Endothelial cell of umbilical vein (primary cell): Measurements from ENCODE around the gene CARMIL3. TPM values are rescaled to one million over a fixed set of nuclear protein-coding genes. Genes with fewer than 3 reads are reported as not detected.
"Not testable (repeated sequence)": the region's sequence is repeated elsewhere in the genome, so short reads cannot be mapped to it uniquely, and the experiment has no call there.

Source experiments
- BruUV-seq: library from RNA; stranded (reverse); fragments of 400-500 nt; replicated peaks from 2 replicates; lab custom pipeline; 2021; lab: Mats Ljungman, UMichigan
- CTCF ChIA-PET: fragments of 300-600, 350-600 bp; sonication (Branson Sonifier 250); formaldehyde crosslinking; loops from one replicate; lab custom pipeline; 2021; ENCODE audit warnings: antibody characterized with exemption, inconsistent platforms; lab: Charles Lee
- POLR2A ChIA-PET: fragments of 300-600, 350-600 bp; sonication (Branson Sonifier 250); formaldehyde crosslinking; loops from one replicate; lab custom pipeline; 2021; ENCODE audit warnings: antibody characterized with exemption, inconsistent platforms; lab: Charles Lee
- DNase-seq: peaks from one replicate; pipeline ENCODE4 v3.0.0-alpha.2; 2011; ENCODE audit warnings: low read depth, low spot score
- FAIRE-seq: peaks from 2 replicates; lab custom pipeline; 2011; peaks lifted over from hg19 to GRCh38; lab: Jason Lieb, UNC
- H2AFZ ChIP-seq: 2 replicates; pipeline ENCODE4 v1.6.0; 2012; ENCODE audit warnings: low read depth, low read length, control low read depth, inconsistent platforms
- H3K27ac ChIP-seq: 2 replicates; pipeline ENCODE4 v1.5.1; 2011; ENCODE audit warnings: low read depth, mild to moderate bottlenecking, control low read depth, low read length, moderate library complexity; ENCODE audit not compliant: insufficient read depth
- H3K27me3 ChIP-seq, 2 experiments: 2 replicates each; pipeline versions ENCODE4 v1.6.0 to v1.6.1; 2011; ENCODE audit warnings: low read length in 2 of 2, mixed read lengths in 1 of 2; ENCODE audit not compliant: control insufficient read depth in 2 of 2, insufficient read depth in 2 of 2
- H3K36me3 ChIP-seq, 2 experiments: 2 replicates in 1 of 2; 3 replicates in 1 of 2; pipeline ENCODE4 v1.5.1; 2011; ENCODE audit warnings: low read length in 2 of 2, mild to moderate bottlenecking in 1 of 2, moderate library complexity in 1 of 2; ENCODE audit not compliant: control insufficient read depth in 2 of 2, insufficient read depth in 2 of 2; ENCODE audit errors: extremely low read depth in 1 of 2
- H3K4me1 ChIP-seq: 3 replicates; pipeline ENCODE4 v1.5.1; 2011; ENCODE audit warnings: mild to moderate bottlenecking, low read length; ENCODE audit not compliant: control insufficient read depth, insufficient read depth; ENCODE audit errors: extremely low read depth
- H3K4me2 ChIP-seq: 2 replicates; pipeline ENCODE4 v1.6.1; 2011; ENCODE audit warnings: low read length, control low read depth, mixed read lengths; ENCODE audit not compliant: insufficient read depth
- H3K4me3 ChIP-seq, 3 experiments: fragments of 200-600 bp in 1 of 3; sonication (generic), shearing (Covaris generic) in 1 of 3; replicated peaks in 1 of 3; 2 replicates each; pipeline ENCODE4 v1.5.1; 2011 to 2016; ENCODE audit warnings: control low read depth in 3 of 3, low read length in 3 of 3, mild to moderate bottlenecking in 2 of 3, inconsistent platforms in 1 of 3, low read depth in 1 of 3, moderate library complexity in 1 of 3; ENCODE audit not compliant: insufficient read depth in 1 of 3
- H3K79me2 ChIP-seq: 2 replicates; pipeline ENCODE4 v1.6.0; 2012; ENCODE audit warnings: low read length, inconsistent platforms; ENCODE audit not compliant: control insufficient read depth, insufficient read depth
- H3K9ac ChIP-seq: replicated peaks from 2 replicates; pipeline ENCODE3; 2011; ENCODE audit warnings: low read length, control low read depth; ENCODE audit not compliant: insufficient read depth; ENCODE audit errors: extremely low read depth
- H3K9me1 ChIP-seq: replicated peaks from 3 replicates; pipeline ENCODE4 v1.6.0; 2011; ENCODE audit warnings: mild to moderate bottlenecking, low read length; ENCODE audit not compliant: control insufficient read depth, insufficient read depth; ENCODE audit errors: extremely low read depth
- H3K9me3 ChIP-seq: replicated peaks from 2 replicates; pipeline ENCODE4 v1.5.1; 2012; ENCODE audit warnings: low read length, inconsistent platforms; ENCODE audit not compliant: control insufficient read depth, insufficient read depth
- H4K20me1 ChIP-seq: replicated peaks from 2 replicates; pipeline ENCODE3; 2011; ENCODE audit warnings: mild to moderate bottlenecking, low read length; ENCODE audit not compliant: control insufficient read depth, insufficient read depth; ENCODE audit errors: extremely low read depth
- EZH2 ChIP-seq: IDR thresholded peaks from 2 replicates; pipeline ENCODE4 v1.6.1; 2012; ENCODE audit warnings: borderline replicate concordance, low read depth, mild to moderate bottlenecking, moderate library complexity, low read length, inconsistent platforms; ENCODE audit not compliant: severe bottlenecking
- FOS ChIP-seq: IDR thresholded peaks from 2 replicates; pipeline ENCODE4 v1.6.1; 2011; ENCODE audit warnings: mild to moderate bottlenecking, low read length, moderate library complexity, borderline replicate concordance; ENCODE audit not compliant: insufficient read depth
- GATA2 ChIP-seq: IDR thresholded peaks from 2 replicates; pipeline ENCODE4 v1.7.0; 2011; ENCODE audit warnings: low read depth, mild to moderate bottlenecking, moderate library complexity, mixed read lengths, low read length; ENCODE audit not compliant: insufficient read length, insufficient read depth
- JUN ChIP-seq: IDR thresholded peaks from 2 replicates; pipeline ENCODE4 v1.6.1; 2011; ENCODE audit warnings: borderline replicate concordance, low read depth; ENCODE audit not compliant: insufficient read length, insufficient read depth
- MAX ChIP-seq: IDR thresholded peaks from 2 replicates; pipeline ENCODE4 v1.6.1; 2011; ENCODE audit not compliant: insufficient read depth, insufficient read length
- POLR2A ChIP-seq: IDR thresholded peaks from 2 replicates; pipeline ENCODE4 v1.6.1; 2012; ENCODE audit warnings: low read depth, mild to moderate bottlenecking, control low read depth, low read length
- POLR2AphosphoS5 ChIP-seq: IDR thresholded peaks from 2 replicates; pipeline ENCODE4 v1.6.1; 2012; ENCODE audit warnings: low read depth, mild to moderate bottlenecking, control low read depth, low read length, moderate library complexity; ENCODE audit not compliant: insufficient read depth
- dilution Hi-C: fragments of 300-500 bp; cut with MboI; formaldehyde crosslinking; loops from one replicate; pipeline ENCODE4 v1.15.0; 2019; ENCODE audit warnings: low sequenced_read_pairs; ENCODE audit not compliant: extremely low pct_ligation_motif_present
- intact Hi-C: fragments of 100-400 bp; cut with micrococcal nuclease; formaldehyde crosslinking; loops from one replicate; pipeline ENCODE4 v1.10.0; 2022
- polyA plus RNA-seq, 4 experiments: library from polyadenylated mRNA; depleted of rRNA in 3 of 4; stranded (reverse) in 3 of 4; unstranded in 1 of 4; fragments of >200 nt; gene quantifications; 2 replicates each; pipeline versions ENCODE4 v1.2.1 to v1.2.3, GENCODE V29; 2011 to 2012; ENCODE audit warnings: missing spikeins in 1 of 4
- total RNA-seq: library from RNA; stranded (reverse); gene quantifications from 2 replicates; pipeline ENCODE4 v1.2.3, GENCODE V29; 2021

CARMIL3 gene
- total and polyA plus RNA-seq, 2 donors (not counting 3 experiments of a cell fraction or from before 2014, with no cell fraction given), result 0.03 TPM; not detected in 1

GRCh38 chr14:24011051-24011450, 40.8 kb upstream of the CARMIL3 start:
- CTCF ChIA-PET, result no interaction called here

GRCh38 chr14:24012726-24013273, 39.0 kb upstream of the CARMIL3 start:
- POLR2A ChIA-PET, H3K36me3 ChIP-seq, H4K20me1 ChIP-seq, H3K4me1 ChIP-seq, H2AFZ ChIP-seq, intact Hi-C loops, H3K4me2 ChIP-seq, FAIRE-seq, H3K79me2 ChIP-seq, H3K27me3 ChIP-seq, H3K9me1 ChIP-seq, H3K4me3 ChIP-seq, H3K9me3 ChIP-seq, H3K9ac ChIP-seq, BruUV-seq, dilution Hi-C loops, H3K27ac ChIP-seq: not testable (repeated sequence)
- DNase-seq, result peak; percentile 28
- CTCF ChIA-PET, result interaction anchor here (0.8 to 1.0 kb wide), 3 partner anchors 46 to 285 kb away, joined by 3 to 4 read pairs (median 3); no protein-coding TSS in a partner anchor

More at GRCh38 chr14:24011051-24011450, 40.8 kb upstream of the CARMIL3 start:
- Histone ChIP-seq H2AFZ (no peak overlapping the region), H3K9ac (no peak overlapping the region), H3K4me2 (no peak overlapping the region), H3K9me3 (no peaks in the 10 kb centered on the region), H3K9me1 (no peaks in the 10 kb centered on the region), H3K4me3 (no peak overlapping the region), H3K4me1 (peaks cover 3% of the 10 kb centered on the region), H3K79me2 (no peaks in the 10 kb centered on the region), H4K20me1 (no peaks in the 10 kb centered on the region), H3K36me3 (no peaks in the 10 kb centered on the region), H3K27me3 (peaks cover 0 to 2% of the 10 kb centered on the region in 2 experiments), H3K27ac (no peak overlapping the region)
- dilution Hi-C loops, result no loop called here
- TF ChIP-seq FOS, result no peak
- no peak for TF ChIP-seq EZH2
- no peak for TF ChIP-seq JUN
- no peak for TF ChIP-seq POLR2AphosphoS5
- TF ChIP-seq GATA2, result no peak
- no peak for TF ChIP-seq MAX
- no peak for TF ChIP-seq POLR2A
- BruUV-seq, result no TSS peak
- no peak for FAIRE-seq
- DNase-seq, result no peak
- POLR2A ChIA-PET, result no interaction called here
- intact Hi-C loops, result no loop called here
